ENCODE results near the gene ITPR2. TPM values are rescaled to one million over a fixed set of nuclear protein-coding genes. Genes with fewer than 3 reads are reported as not detected.

ITPR2 gene
- total RNA-seq, 1 donor: 77.7 TPM

GRCh38 chr12:26369588-26369987 lies 463.4 kb downstream of the ITPR2 start:
- TF ChIP-seq, protein P1, sequence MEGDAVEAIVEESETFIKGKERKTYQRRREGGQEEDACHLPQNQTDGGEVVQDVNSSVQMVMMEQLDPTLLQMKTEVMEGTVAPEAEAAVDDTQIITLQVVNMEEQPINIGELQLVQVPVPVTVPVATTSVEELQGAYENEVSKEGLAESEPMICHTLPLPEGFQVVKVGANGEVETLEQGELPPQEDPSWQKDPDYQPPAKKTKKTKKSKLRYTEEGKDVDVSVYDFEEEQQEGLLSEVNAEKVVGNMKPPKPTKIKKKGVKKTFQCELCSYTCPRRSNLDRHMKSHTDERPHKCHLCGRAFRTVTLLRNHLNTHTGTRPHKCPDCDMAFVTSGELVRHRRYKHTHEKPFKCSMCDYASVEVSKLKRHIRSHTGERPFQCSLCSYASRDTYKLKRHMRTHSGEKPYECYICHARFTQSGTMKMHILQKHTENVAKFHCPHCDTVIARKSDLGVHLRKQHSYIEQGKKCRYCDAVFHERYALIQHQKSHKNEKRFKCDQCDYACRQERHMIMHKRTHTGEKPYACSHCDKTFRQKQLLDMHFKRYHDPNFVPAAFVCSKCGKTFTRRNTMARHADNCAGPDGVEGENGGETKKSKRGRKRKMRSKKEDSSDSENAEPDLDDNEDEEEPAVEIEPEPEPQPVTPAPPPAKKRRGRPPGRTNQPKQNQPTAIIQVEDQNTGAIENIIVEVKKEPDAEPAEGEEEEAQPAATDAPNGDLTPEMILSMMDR (IDR thresholded peaks at IDR 0.05; ENCODE audit: insufficient read depth, low read depth, low read length): no peak
- no peak overlapping the region for H3K4me3 ChIP-seq (ENCODE audit: low read depth, low read length)
- peak; percentile 66 for DNase-seq (ENCODE audit: low read depth)

- no peak for DNase-seq (ENCODE audit: low read depth)
- TF ChIP-seq, protein P1 (IDR thresholded peaks at IDR 0.05; ENCODE audit: insufficient read depth, low read depth, low read length): no peak
- H3K4me3 ChIP-seq (ENCODE audit: low read depth, low read length): no peak overlapping the region
These were observed 464.8 kb downstream of the ITPR2 start for GRCh38 chr12:26367991-26368730.

- no peak overlapping the region for H3K4me3 ChIP-seq (ENCODE audit: low read depth, low read length)
- TF ChIP-seq, protein P1 (IDR thresholded peaks at IDR 0.05; ENCODE audit: insufficient read depth, low read depth, low read length): no peak
- no peak for DNase-seq (ENCODE audit: low read depth)
These were observed 471.0 kb downstream of the ITPR2 start for GRCh38 chr12:26361964-26362363.

DNA sequence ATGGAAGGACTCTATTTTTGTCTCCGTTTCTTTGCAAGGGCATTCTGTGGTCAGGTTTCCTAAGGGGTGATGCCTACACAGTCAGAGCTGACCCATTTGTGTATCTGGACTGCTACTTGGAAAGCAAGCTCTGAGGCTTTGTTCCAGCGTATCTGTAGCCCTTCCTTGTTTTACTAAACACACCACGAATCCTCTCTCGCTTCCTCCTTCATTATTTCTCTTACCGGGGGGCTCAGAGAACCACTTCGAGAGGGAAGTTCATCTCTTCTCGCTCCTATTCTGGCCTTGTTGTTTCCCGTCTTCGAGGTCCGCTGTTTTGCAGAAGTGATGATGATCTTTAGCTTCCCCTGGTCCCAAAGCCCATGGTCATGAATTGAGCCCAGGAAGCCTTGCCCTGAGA lies 472.9 kb downstream of the ITPR2 start:
- no peak overlapping the region for H3K4me3 ChIP-seq (ENCODE audit: low read depth, low read length)
- TF ChIP-seq, protein P1 (IDR thresholded peaks at IDR 0.05; ENCODE audit: insufficient read depth, low read depth, low read length): no peak
- no peak for DNase-seq (ENCODE audit: low read depth)

DNA sequence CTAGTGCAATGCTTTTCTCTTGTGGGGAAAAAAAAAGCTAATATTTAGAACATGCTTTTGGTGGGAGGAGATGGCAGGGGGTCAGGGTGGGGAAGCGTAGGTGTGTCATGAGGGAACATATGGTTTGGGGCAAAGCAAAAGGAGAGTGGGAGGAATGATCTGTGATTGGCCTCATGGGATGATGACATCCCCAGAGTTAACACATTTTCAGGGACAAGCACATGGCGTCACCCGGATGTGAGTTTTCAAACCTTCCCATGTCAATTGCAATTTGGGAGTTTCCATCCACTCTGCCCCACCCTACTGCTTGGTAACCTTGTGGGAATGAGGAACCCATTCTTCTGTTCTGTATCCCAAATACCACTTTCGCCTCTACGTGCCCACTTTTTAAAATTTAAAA lies 473.4 kb downstream of the ITPR2 start:
- TF ChIP-seq, protein P1 (IDR thresholded peaks at IDR 0.05; ENCODE audit: insufficient read depth, low read depth, low read length): no peak
- no peak overlapping the region for H3K4me3 ChIP-seq (ENCODE audit: low read depth, low read length)
- DNase-seq (ENCODE audit: low read depth): no peak

DNA sequence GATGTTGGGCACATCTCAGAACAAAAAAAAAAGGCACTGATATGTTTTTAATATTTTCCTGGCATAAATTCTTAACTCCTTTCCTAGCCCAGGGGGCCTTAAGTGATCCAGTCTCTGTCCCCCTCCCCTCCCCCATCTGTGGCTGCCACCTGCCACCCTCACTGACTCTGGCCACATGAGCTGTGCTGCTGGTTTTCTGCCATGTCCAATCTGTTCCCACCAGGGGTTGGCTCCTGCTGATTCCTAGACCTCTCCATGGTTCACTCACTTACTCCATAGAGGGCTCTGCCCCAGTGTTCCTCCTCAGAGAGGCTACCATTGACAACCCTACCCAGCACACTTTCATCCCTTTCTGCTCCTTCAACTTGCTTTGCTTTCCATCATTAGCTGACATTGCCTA lies 474.3 kb downstream of the ITPR2 start:
- TF ChIP-seq, protein P1 (IDR thresholded peaks at IDR 0.05; ENCODE audit: insufficient read depth, low read depth, low read length): no peak
- no peak overlapping the region for H3K4me3 ChIP-seq (ENCODE audit: low read depth, low read length)
- no peak for DNase-seq (ENCODE audit: low read depth)

DNA sequence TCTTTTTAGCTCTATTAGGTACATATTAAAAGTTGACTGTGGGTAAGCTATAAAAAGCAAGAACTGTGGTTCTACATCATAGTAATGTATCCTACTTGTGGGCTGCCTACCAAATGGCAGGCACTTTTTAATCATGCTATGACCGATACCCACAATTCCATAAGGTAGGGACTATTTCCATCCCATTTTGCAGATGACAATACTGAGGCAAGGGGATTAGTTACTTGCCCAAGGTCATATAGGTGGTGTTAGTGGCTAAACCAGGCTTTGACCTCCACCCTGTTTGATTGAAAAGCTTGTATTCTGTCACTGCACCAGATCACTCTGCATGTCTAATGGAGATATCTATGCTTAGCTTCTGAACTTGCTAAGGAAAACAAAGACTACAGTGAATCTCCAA lies 485.7 kb downstream of the ITPR2 start:
- no peak for DNase-seq (ENCODE audit: low read depth)
- TF ChIP-seq, protein P1 (IDR thresholded peaks at IDR 0.05; ENCODE audit: insufficient read depth, low read depth, low read length): no peak
- H3K4me3 ChIP-seq (ENCODE audit: low read depth, low read length): no peak overlapping the region

Data from fibroblast of villous mesenchyme (primary cell).